ENCODE results near the gene LTB4R2. TPM values are rescaled to one million over a fixed set of nuclear protein-coding genes. Genes with fewer than 3 reads are reported as not detected.

LTB4R2 gene
- total RNA-seq, 1 experiment from 2014 or later, result 12.9 TPM

DNA sequence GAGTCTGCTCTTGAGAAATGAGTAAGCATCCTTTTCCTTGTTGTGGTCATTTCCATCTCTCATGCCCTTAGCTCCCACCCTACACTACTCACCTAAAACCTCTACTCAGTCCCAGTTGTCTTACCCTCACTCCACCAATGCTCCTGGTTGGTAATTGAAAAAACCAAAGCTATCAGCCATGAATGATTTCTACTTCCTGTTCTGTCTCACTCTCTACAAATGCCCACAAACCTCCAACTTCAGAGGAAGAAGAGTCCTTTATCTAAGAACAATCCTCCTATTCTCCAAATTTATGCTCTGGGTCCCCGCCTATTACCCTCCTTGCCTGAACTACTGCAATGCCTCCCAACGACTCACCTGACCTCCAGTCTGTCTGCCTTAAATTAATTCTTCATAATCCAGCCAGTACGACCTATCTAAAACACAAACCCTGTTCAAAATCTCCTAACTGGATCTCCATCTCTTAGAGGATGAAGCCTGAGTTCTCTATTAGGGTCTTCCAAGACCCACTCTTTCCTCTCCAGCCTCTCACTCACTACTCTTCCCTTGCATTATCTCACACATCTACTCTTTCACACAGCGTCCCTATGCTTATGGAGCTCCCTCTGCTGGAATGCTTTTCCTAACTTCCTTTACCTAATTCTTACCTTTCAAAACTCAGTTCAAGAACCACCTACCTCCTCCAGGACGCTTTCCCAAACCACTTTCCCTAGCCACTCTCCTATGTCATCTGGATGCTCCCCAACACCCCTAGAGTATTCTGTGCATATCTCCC is 12.6 kb upstream of the LTB4R2 start (continued):
- TF ChIP-seq ZNF416 (CRISPR knock-in tag; IDR thresholded peaks at IDR 0.05), result no peak

DNA sequence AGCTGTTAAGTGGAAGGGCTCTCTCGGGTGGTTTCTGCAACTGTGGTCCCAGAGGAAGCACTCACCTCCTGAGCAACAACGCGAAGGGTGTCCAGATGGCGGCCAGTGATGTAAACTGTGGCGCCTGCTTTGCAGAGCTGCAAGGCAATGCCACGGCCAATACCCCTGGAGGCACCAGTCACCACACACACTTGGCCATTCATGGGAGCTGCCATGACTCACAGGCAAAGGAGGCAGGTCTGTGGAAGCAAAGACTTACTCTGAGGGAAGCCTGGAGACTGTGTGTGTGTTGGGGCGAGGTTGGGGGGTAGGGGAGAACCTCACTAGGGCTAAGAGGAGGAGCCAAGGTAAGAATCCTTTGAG is 11.1 kb upstream of the LTB4R2 start:
- Mint-ChIP-seq H3K9me3 (no peaks in the 10 kb centered on the region), H3K4me3 (peak overlapping the region; percentile 91), H3K4me1 (peaks cover 19% of the 10 kb centered on the region), H3K27ac (peak overlapping the region; percentile 89), H3K36me3 (peaks cover 23% of the 10 kb centered on the region), H3K27me3 (ENCODE audit: low read depth) (0 out of 2 replicates have a peak, but pooled peaks cover 3% of the 10 kb centered on the region)
- ChIA-PET POLR2A (interaction anchor here (1.0 to 3.6 kb wide), 4 partner anchors 9 to 164 kb away, joined by 3 to 20 read pairs (median 10); partner anchors contain the start of genes CIDEB, RABGGTA and TINF2), CTCF (interaction anchor here (0.9 to 8.2 kb wide), 16 partner anchors 9 to 241 kb away, joined by 3 to 165 read pairs (median 12); partner anchors contain the start of genes CHMP4A, CIDEB, IRF9 and KHNYN)
- DNase-seq (ENCODE audit: low spot score) (no peak), ATAC-seq (no peak)
- TF ChIP-seq NFYB (CRISPR knock-in tag; conservative IDR thresholded peaks at IDR 0.05; ENCODE audit: low read depth) (no peak), ZNF121 (CRISPR knock-in tag; IDR thresholded peaks at IDR 0.05) (0 out of 2 replicates have a peak, but pooled peaks have one; percentile 25), JAZF1 (CRISPR knock-in tag; IDR thresholded peaks at IDR 0.05) (no peak), NR1H2 (CRISPR knock-in tag; IDR thresholded peaks at IDR 0.05) (no peak)
- TF ChIP-seq, protein P1, sequence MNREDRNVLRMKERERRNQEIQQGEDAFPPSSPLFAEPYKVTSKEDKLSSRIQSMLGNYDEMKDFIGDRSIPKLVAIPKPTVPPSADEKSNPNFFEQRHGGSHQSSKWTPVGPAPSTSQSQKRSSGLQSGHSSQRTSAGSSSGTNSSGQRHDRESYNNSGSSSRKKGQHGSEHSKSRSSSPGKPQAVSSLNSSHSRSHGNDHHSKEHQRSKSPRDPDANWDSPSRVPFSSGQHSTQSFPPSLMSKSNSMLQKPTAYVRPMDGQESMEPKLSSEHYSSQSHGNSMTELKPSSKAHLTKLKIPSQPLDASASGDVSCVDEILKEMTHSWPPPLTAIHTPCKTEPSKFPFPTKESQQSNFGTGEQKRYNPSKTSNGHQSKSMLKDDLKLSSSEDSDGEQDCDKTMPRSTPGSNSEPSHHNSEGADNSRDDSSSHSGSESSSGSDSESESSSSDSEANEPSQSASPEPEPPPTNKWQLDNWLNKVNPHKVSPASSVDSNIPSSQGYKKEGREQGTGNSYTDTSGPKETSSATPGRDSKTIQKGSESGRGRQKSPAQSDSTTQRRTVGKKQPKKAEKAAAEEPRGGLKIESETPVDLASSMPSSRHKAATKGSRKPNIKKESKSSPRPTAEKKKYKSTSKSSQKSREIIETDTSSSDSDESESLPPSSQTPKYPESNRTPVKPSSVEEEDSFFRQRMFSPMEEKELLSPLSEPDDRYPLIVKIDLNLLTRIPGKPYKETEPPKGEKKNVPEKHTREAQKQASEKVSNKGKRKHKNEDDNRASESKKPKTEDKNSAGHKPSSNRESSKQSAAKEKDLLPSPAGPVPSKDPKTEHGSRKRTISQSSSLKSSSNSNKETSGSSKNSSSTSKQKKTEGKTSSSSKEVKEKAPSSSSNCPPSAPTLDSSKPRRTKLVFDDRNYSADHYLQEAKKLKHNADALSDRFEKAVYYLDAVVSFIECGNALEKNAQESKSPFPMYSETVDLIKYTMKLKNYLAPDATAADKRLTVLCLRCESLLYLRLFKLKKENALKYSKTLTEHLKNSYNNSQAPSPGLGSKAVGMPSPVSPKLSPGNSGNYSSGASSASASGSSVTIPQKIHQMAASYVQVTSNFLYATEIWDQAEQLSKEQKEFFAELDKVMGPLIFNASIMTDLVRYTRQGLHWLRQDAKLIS (CRISPR knock-in tag; IDR thresholded peaks at IDR 0.05; ENCODE audit: borderline replicate concordance), result no peak

DNA sequence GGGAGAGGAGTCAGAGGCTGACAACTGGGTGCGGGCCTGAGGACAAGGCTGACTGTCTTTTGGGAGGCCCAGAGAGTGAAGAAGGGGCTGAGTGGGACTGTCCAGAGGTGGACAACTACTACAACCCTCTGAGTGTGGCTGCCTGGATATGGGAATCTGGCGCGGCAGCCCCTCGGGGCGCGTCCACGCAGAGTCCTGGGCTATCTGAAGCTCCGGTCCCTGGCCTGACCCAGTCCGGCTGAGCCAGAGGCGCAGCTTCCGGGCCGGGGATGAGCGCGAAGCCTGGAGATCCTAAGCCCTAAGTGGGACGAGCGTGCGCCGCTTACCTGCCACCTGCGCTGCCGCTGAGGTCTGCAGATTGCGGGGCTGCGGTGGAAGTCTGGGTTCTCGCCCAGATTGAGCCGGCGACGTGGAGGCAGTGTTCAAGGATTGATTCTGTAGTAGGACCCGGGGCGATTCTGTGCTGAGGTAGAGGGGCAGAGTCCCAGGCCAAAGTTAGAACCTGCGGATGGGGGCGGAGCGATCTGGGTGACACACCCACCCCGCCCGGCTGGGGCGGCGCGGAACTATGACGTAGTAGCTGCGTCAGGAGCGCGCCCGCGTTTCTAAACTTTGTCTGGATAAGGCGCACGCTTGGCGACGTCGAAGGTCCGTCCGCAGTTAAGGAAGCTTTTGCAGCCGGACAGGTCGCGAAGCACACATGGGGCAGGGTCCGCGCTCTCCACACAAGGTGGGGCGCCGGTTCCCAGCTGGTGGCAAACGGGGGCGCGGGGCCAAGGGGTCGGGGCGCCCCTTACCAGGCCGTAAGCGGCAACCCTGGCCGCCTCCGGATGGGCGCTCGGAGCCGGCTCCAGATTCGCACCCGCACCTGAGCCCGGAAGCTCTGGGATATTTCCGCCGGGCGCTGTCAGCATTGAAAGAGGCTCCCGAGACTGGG is 10.4 kb upstream of the LTB4R2 start, which contains the start of the genes DHRS1 and NOP9:
DHRS1 (minus strand) TSS at position 526 of the 937 bp plus-strand sequence. CDS start 674 bp downstream, outside the sequence.
NOP9 (plus strand) TSS at position 596 of the 937 bp plus-strand sequence; CDS start at position 701, 105 bp downstream.
- peak; percentile 94 for DNase-seq (ENCODE audit: low spot score)
- Mint-ChIP-seq H3K36me3 (peaks cover 29% of the 10 kb centered on the region), H3K4me3 (peak within 1 kb of the TSS; percentile 91), H3K27me3 (ENCODE audit: low read depth) (0 out of 2 replicates have a peak, but pooled peaks cover 3% of the 10 kb centered on the region), H3K4me1 (peaks cover 19% of the 10 kb centered on the region), H3K27ac (peak within 1 kb of the TSS; percentile 89), H3K9me3 (no peaks in the 10 kb centered on the region)
- ChIA-PET POLR2A (interaction anchor here (0.5 to 3.6 kb wide), 9 partner anchors 9 to 761 kb away, joined by 3 to 20 read pairs (median 4); partner anchors contain the start of genes CIDEB, LTB4R2, RABGGTA and TINF2), CTCF (interaction anchor here (0.6 to 8.2 kb wide), 21 partner anchors 8 to 241 kb away, joined by 3 to 165 read pairs (median 8); partner anchors contain the start of genes CHMP4A, CIDEB, IRF9 and KHNYN)
- peak; percentile 83 for ATAC-seq
- TF ChIP-seq ATF1 (CRISPR knock-in tag; IDR thresholded peaks at IDR 0.05), result peak; percentile 66; the same call in 1 of the 2 replicates
- no peak for TF ChIP-seq ZNF317 (CRISPR knock-in tag; IDR thresholded peaks at IDR 0.05; ENCODE audit: borderline replicate concordance, low read depth)
- TF ChIP-seq, protein P2, sequence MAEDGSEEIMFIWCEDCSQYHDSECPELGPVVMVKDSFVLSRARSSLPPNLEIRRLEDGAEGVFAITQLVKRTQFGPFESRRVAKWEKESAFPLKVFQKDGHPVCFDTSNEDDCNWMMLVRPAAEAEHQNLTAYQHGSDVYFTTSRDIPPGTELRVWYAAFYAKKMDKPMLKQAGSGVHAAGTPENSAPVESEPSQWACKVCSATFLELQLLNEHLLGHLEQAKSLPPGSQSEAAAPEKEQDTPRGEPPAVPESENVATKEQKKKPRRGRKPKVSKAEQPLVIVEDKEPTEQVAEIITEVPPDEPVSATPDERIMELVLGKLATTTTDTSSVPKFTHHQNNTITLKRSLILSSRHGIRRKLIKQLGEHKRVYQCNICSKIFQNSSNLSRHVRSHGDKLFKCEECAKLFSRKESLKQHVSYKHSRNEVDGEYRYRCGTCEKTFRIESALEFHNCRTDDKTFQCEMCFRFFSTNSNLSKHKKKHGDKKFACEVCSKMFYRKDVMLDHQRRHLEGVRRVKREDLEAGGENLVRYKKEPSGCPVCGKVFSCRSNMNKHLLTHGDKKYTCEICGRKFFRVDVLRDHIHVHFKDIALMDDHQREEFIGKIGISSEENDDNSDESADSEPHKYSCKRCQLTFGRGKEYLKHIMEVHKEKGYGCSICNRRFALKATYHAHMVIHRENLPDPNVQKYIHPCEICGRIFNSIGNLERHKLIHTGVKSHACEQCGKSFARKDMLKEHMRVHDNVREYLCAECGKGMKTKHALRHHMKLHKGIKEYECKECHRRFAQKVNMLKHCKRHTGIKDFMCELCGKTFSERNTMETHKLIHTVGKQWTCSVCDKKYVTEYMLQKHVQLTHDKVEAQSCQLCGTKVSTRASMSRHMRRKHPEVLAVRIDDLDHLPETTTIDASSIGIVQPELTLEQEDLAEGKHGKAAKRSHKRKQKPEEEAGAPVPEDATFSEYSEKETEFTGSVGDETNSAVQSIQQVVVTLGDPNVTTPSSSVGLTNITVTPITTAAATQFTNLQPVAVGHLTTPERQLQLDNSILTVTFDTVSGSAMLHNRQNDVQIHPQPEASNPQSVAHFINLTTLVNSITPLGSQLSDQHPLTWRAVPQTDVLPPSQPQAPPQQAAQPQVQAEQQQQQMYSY (CRISPR knock-in tag; IDR thresholded peaks at IDR 0.05), result peak; percentile 41; the same call in 1 of the 2 replicates
- TF ChIP-seq, protein P3, sequence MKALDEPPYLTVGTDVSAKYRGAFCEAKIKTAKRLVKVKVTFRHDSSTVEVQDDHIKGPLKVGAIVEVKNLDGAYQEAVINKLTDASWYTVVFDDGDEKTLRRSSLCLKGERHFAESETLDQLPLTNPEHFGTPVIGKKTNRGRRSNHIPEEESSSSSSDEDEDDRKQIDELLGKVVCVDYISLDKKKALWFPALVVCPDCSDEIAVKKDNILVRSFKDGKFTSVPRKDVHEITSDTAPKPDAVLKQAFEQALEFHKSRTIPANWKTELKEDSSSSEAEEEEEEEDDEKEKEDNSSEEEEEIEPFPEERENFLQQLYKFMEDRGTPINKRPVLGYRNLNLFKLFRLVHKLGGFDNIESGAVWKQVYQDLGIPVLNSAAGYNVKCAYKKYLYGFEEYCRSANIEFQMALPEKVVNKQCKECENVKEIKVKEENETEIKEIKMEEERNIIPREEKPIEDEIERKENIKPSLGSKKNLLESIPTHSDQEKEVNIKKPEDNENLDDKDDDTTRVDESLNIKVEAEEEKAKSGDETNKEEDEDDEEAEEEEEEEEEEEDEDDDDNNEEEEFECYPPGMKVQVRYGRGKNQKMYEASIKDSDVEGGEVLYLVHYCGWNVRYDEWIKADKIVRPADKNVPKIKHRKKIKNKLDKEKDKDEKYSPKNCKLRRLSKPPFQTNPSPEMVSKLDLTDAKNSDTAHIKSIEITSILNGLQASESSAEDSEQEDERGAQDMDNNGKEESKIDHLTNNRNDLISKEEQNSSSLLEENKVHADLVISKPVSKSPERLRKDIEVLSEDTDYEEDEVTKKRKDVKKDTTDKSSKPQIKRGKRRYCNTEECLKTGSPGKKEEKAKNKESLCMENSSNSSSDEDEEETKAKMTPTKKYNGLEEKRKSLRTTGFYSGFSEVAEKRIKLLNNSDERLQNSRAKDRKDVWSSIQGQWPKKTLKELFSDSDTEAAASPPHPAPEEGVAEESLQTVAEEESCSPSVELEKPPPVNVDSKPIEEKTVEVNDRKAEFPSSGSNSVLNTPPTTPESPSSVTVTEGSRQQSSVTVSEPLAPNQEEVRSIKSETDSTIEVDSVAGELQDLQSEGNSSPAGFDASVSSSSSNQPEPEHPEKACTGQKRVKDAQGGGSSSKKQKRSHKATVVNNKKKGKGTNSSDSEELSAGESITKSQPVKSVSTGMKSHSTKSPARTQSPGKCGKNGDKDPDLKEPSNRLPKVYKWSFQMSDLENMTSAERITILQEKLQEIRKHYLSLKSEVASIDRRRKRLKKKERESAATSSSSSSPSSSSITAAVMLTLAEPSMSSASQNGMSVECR (CRISPR knock-in tag; IDR thresholded peaks at IDR 0.05; ENCODE audit: borderline replicate concordance), result peak; percentile 83; the same call in 1 of the 2 replicates
- 0 out of 2 replicates have a peak, but pooled peaks have one; percentile 44 for TF ChIP-seq ZNF232 (CRISPR knock-in tag; IDR thresholded peaks at IDR 0.05)
- TF ChIP-seq SP1 (CRISPR knock-in tag; conservative IDR thresholded peaks at IDR 0.05), result peak; percentile 88
- TF ChIP-seq, protein P4, sequence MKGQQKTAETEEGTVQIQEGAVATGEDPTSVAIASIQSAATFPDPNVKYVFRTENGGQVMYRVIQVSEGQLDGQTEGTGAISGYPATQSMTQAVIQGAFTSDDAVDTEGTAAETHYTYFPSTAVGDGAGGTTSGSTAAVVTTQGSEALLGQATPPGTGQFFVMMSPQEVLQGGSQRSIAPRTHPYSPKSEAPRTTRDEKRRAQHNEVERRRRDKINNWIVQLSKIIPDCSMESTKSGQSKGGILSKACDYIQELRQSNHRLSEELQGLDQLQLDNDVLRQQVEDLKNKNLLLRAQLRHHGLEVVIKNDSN (CRISPR knock-in tag; IDR thresholded peaks at IDR 0.05), result peak; percentile 47; the same call in 1 of the 2 replicates
- no peak for TF ChIP-seq TCF7 (CRISPR knock-in tag; IDR thresholded peaks at IDR 0.05; ENCODE audit: low read depth)
- TF ChIP-seq IRF2 (CRISPR knock-in tag; IDR thresholded peaks at IDR 0.05; ENCODE audit: borderline replicate concordance, low read depth), result no peak
- TF ChIP-seq CREB1 (CRISPR knock-in tag; IDR thresholded peaks at IDR 0.05), result peak; percentile 89

Measured in WTC11 (cell line).